Nephron (organoid): ENCODE results near the gene RIMS1.

ENCODE experiments used
- H3K27ac Mint-ChIP-seq, 3 experiments: 2 replicates each; pipeline ENCODE4 v1.8.0; 2020; ENCODE audit warnings: mixed read lengths in 3 of 3, mild to moderate bottlenecking in 2 of 3, moderate library complexity in 1 of 3
- H3K27me3 Mint-ChIP-seq: 2 replicates; pipeline ENCODE4 v1.8.0; 2021; ENCODE audit warnings: low read depth, mild to moderate bottlenecking, moderate library complexity, mixed read lengths
- H3K36me3 Mint-ChIP-seq: 2 replicates; pipeline ENCODE4 v1.8.0; 2020; ENCODE audit warnings: low read depth, mixed read lengths
- H3K4me1 Mint-ChIP-seq: 2 replicates; pipeline ENCODE4 v1.8.0; 2020; ENCODE audit warnings: mixed read lengths
- H3K4me3 Mint-ChIP-seq, 3 experiments: 2 replicates each; pipeline ENCODE4 v1.8.0; 2020; ENCODE audit warnings: mild to moderate bottlenecking in 3 of 3, mixed read lengths in 3 of 3, moderate library complexity in 2 of 3
- H3K9me3 Mint-ChIP-seq: 2 replicates; pipeline ENCODE4 v1.8.0; 2020; ENCODE audit warnings: mixed read lengths
- TF ChIP-seq, protein P1 (sequence below), 3 experiments: fragments of 200-600 bp; sonication (generic); IDR thresholded peaks; one replicate each; pipeline ENCODE4 v1.5.0; 2021; ENCODE audit warnings: antibody characterized with exemption in 3 of 3; ENCODE audit not compliant: unreplicated experiment in 3 of 3

The RIMS1 gene

DNA sequence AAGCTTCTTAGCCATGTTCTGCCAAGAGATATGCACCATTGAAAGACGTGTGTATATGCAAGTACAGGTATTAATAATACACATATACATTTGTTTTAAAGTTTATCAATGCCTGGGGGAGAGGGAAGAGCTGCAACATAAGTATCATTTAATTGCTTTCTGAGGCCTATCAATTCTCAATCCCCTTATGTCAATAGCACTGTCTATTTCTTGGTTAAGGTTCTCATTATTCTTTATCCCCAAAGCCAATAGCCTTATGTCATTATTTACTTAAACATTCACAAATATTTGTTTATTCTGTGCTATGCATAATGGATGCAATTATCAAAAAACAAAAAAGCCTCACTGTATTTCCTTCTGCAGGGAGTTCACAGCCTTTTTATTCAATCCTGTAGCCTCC, 385.2 kb downstream of the RIMS1 start:
- no peaks in the 10 kb centered on the region for H3K4me1 Mint-ChIP-seq
- no peak overlapping the region for H3K4me3 Mint-ChIP-seq
- no peak overlapping the region for H3K27ac Mint-ChIP-seq
- H3K9me3 Mint-ChIP-seq: no peaks in the 10 kb centered on the region
- H3K36me3 Mint-ChIP-seq: no peaks in the 10 kb centered on the region
- H3K27me3 Mint-ChIP-seq: no peaks in the 10 kb centered on the region
- TF ChIP-seq, protein P1, sequence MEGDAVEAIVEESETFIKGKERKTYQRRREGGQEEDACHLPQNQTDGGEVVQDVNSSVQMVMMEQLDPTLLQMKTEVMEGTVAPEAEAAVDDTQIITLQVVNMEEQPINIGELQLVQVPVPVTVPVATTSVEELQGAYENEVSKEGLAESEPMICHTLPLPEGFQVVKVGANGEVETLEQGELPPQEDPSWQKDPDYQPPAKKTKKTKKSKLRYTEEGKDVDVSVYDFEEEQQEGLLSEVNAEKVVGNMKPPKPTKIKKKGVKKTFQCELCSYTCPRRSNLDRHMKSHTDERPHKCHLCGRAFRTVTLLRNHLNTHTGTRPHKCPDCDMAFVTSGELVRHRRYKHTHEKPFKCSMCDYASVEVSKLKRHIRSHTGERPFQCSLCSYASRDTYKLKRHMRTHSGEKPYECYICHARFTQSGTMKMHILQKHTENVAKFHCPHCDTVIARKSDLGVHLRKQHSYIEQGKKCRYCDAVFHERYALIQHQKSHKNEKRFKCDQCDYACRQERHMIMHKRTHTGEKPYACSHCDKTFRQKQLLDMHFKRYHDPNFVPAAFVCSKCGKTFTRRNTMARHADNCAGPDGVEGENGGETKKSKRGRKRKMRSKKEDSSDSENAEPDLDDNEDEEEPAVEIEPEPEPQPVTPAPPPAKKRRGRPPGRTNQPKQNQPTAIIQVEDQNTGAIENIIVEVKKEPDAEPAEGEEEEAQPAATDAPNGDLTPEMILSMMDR (IDR thresholded peaks at IDR 0.05; ENCODE audit: unreplicated experiment in 3 of 3): no peak

GRCh38 chr6:72272958-72273357, 386.6 kb downstream of the RIMS1 start:
- H3K27me3 Mint-ChIP-seq: peaks cover 7% of the 10 kb centered on the region
- no peaks in the 10 kb centered on the region for H3K9me3 Mint-ChIP-seq
- no peaks in the 10 kb centered on the region for H3K4me1 Mint-ChIP-seq
- no peaks in the 10 kb centered on the region for H3K36me3 Mint-ChIP-seq
- TF ChIP-seq, protein P1 (IDR thresholded peaks at IDR 0.05; ENCODE audit: unreplicated experiment in 3 of 3): no peak
- no peak overlapping the region for H3K4me3 Mint-ChIP-seq
- H3K27ac Mint-ChIP-seq: no peak overlapping the region

DNA sequence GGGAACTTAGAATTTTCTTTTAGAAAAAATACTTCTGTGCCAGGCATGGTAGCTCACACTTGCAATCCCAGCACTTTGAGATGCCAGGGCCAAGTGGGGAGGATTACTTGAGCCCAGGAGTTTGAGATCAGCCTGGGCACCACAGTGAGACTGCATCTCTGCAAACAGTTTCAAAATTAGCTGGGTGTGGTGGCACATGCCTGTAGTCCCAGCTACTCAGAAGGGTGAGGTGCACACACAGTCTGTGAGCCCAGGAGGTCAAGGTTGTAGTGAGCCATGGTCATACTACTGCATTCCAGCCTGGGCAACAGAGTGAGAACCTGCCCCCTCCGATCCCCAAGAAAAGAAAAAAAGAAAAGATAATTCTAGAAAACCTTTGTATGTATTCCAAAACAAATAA, 389.5 kb downstream of the RIMS1 start:
- TF ChIP-seq, protein P1 (IDR thresholded peaks at IDR 0.05; ENCODE audit: unreplicated experiment in 3 of 3): no peak
- Mint-ChIP-seq H3K9me3 (no peaks in the 10 kb centered on the region), H3K27ac (no peak overlapping the region), H3K36me3 (no peaks in the 10 kb centered on the region), H3K4me3 (no peak overlapping the region), H3K4me1 (no peaks in the 10 kb centered on the region), H3K27me3 (peaks cover 11% of the 10 kb centered on the region)

GRCh38 chr6:72282201-72282600, 395.9 kb downstream of the RIMS1 start:
- peaks cover 15% of the 10 kb centered on the region for H3K4me1 Mint-ChIP-seq
- H3K27ac Mint-ChIP-seq: no peak overlapping the region
- TF ChIP-seq, protein P1 (IDR thresholded peaks at IDR 0.05; ENCODE audit: unreplicated experiment in 3 of 3): no peak
- peaks cover 23% of the 10 kb centered on the region for H3K27me3 Mint-ChIP-seq
- no peaks in the 10 kb centered on the region for H3K36me3 Mint-ChIP-seq
- H3K9me3 Mint-ChIP-seq: no peaks in the 10 kb centered on the region
- H3K4me3 Mint-ChIP-seq: no peak overlapping the region

DNA sequence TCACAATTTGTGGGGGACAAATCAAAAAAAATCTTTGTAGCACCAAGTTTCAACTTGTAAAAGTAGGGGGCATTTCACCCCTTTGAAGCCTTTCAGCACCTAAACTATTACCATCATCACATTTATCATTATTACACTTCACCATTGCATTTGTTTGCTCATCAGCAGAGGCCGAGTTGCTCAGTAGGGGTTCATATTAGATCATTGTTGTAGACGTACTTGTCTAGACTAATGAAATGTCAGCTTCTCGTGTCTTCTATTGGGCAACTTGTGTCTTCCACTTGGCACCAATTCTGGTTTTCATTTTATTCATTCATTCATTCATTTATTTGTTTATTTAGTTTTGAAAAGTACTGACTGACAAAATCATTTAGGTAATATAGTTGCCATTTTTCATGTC, 397.2 kb downstream of the RIMS1 start:
- Mint-ChIP-seq H3K27me3 (peaks cover 20% of the 10 kb centered on the region), H3K4me3 (no peak overlapping the region), H3K9me3 (no peaks in the 10 kb centered on the region), H3K27ac (no peak overlapping the region), H3K4me1 (peaks cover 23% of the 10 kb centered on the region), H3K36me3 (no peaks in the 10 kb centered on the region)
- TF ChIP-seq, protein P1 (IDR thresholded peaks at IDR 0.05; ENCODE audit: unreplicated experiment in 3 of 3): no peak

DNA sequence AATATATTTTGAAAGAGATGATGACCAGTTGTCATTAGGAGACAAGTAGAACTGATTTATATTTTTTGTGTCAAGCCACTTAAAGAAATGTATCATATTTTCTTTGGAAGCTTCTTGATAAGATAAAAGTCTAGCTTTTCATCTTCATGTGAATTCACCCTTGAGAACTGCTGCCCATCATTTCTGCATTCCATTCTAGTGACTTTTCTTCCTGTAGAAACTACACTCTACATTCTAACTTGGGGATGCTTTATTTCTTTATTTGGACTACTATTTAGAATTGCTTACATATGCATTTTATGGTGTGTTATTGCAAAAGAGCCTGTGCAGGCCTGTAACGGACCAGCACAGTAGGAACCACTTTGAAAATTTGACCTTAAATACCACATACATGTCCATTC, 400.6 kb downstream of the RIMS1 start:
- TF ChIP-seq, protein P1 (IDR thresholded peaks at IDR 0.05; ENCODE audit: unreplicated experiment in 3 of 3): no peak
- Mint-ChIP-seq H3K4me3 (no peak overlapping the region), H3K36me3 (no peaks in the 10 kb centered on the region), H3K4me1 (peaks cover 29% of the 10 kb centered on the region), H3K9me3 (no peaks in the 10 kb centered on the region), H3K27me3 (peaks cover 16% of the 10 kb centered on the region), H3K27ac (peak overlapping the region; percentile 51 to 79 (median 59))
